ENCODE results near the gene MACROH2A1.

Gene MACROH2A1

DNA sequence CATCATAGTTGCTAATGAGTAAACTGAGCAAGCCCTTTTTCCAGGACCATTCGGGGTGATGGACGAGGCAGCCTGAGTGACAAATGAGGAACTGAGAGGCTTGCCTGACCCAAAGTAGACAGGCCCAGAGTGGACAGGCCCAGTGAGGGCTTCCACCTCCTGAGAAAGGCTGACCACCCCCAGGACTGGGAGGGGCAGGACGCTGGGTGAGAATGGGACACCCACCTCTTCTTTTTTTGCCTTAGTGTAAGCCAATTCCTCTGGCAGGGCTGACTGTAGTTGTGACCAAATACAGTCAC lies 68.3 kb downstream of the MACROH2A1 start:
- Mint-ChIP-seq H3K9me3 (no peaks in the 10 kb centered on the region), H3K27ac (peak overlapping the region in 1 of 3 experiments; percentile 9), H3K36me3 (ENCODE audit: low read depth) (peaks cover 6% of the 10 kb centered on the region), H3K4me3 (no peak overlapping the region), H3K27me3 (ENCODE audit: low read depth) (no peaks in the 10 kb centered on the region), H3K4me1 (peaks cover 49% of the 10 kb centered on the region)
- TF ChIP-seq CTCF (IDR thresholded peaks at IDR 0.05; ENCODE audit: unreplicated experiment in 3 of 3): no peak

GRCh38 chr5:135329913-135330797 lies 68.9 kb downstream of the MACROH2A1 start:
- peak overlapping the region; percentile 21 to 51 (median 34) for H3K27ac Mint-ChIP-seq
- no peak overlapping the region for H3K4me3 Mint-ChIP-seq
- peaks cover 49% of the 10 kb centered on the region for H3K4me1 Mint-ChIP-seq
- no peaks in the 10 kb centered on the region for H3K9me3 Mint-ChIP-seq
- no peak for TF ChIP-seq CTCF (IDR thresholded peaks at IDR 0.05; ENCODE audit: unreplicated experiment in 3 of 3)
- H3K27me3 Mint-ChIP-seq (ENCODE audit: low read depth): no peaks in the 10 kb centered on the region
- peaks cover 6% of the 10 kb centered on the region for H3K36me3 Mint-ChIP-seq (ENCODE audit: low read depth)

GRCh38 chr5:135329066-135329912 lies 69.7 kb downstream of the MACROH2A1 start:
- no peak for TF ChIP-seq CTCF (IDR thresholded peaks at IDR 0.05; ENCODE audit: unreplicated experiment in 3 of 3)
- H3K27ac Mint-ChIP-seq: peak overlapping the region in 1 of 3 experiments; percentile 27
- no peaks in the 10 kb centered on the region for H3K9me3 Mint-ChIP-seq
- no peaks in the 10 kb centered on the region for H3K27me3 Mint-ChIP-seq (ENCODE audit: low read depth)
- H3K4me3 Mint-ChIP-seq: no peak overlapping the region
- peaks cover 49% of the 10 kb centered on the region for H3K4me1 Mint-ChIP-seq
- H3K36me3 Mint-ChIP-seq (ENCODE audit: low read depth): peaks cover 6% of the 10 kb centered on the region

DNA sequence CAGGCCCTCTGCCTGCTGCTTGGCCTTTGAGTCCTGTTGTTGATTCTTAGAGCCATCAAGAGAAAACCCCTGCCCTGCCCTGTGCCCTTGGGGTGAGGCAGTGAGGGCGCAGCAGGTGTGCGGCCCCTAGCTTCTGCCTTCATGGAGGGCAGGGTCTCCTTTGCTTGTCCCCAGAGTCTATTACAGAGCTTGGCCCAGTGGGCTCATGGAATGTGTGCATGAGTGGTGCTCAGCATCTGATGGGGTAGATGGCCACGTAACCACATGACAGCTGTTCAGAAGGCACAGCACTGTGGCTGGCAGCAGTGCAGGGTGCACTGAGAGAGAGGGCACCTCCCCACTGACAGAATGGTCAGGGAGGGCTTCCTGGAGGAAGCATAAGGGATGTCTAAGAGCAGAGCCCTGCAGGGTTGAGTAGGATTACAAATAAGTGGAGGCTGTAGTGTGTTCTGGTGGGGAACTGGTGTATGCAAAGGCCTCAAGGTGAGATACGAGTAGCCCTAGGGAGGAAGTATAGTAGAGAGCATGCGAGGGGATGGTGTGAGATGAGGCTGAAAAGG lies 70.8 kb downstream of the MACROH2A1 start:
- Mint-ChIP-seq H3K27me3 (ENCODE audit: low read depth) (peaks cover 4% of the 10 kb centered on the region), H3K4me3 (no peak overlapping the region), H3K4me1 (peaks cover 42% of the 10 kb centered on the region), H3K9me3 (no peaks in the 10 kb centered on the region), H3K27ac (no peak overlapping the region), H3K36me3 (ENCODE audit: low read depth) (peaks cover 4% of the 10 kb centered on the region)
- no peak for TF ChIP-seq CTCF (IDR thresholded peaks at IDR 0.05; ENCODE audit: unreplicated experiment in 3 of 3)

DNA sequence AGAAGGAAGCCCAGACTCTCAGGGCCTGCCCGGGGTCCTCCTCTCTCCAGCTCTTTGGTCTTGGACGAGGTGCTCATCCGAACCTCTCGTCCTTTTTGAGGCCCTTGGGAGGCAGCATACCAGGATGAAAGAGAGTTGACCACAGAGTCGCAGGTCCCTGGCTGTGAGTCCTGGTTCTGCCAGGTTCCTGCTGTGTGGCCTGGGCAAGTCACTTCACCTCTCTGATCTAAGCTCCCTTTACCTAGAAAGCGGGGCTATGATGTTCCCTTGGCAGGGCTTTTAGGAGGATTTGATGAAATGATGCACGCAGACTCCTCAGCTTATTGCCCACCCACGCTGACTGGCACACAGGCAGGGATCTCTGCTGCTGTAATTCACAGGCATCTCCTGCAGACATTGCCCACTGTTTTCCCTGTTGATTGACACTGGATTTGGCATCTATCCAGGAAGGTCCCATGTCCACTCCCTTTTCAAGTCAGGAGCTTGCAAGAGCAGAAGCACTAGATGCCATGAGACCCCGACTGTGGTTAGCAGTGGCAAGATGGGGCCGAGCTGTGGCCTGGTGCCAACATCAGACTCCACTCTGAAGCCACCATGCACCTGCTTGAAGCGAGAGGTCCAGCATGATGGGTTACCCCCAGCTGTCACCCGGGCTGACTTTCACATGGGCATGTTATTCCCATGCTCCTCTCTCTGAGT lies 71.5 kb downstream of the MACROH2A1 start:
- H3K9me3 Mint-ChIP-seq: no peaks in the 10 kb centered on the region
- no peak for TF ChIP-seq CTCF (IDR thresholded peaks at IDR 0.05; ENCODE audit: unreplicated experiment in 3 of 3)
- peaks cover 4% of the 10 kb centered on the region for H3K27me3 Mint-ChIP-seq (ENCODE audit: low read depth)
- H3K36me3 Mint-ChIP-seq (ENCODE audit: low read depth): peaks cover 4% of the 10 kb centered on the region
- H3K27ac Mint-ChIP-seq: no peak overlapping the region
- H3K4me1 Mint-ChIP-seq: peaks cover 41% of the 10 kb centered on the region
- H3K4me3 Mint-ChIP-seq: no peak overlapping the region
